GM21717 (cell line): Measurements from ENCODE around the gene ASIC2.

ENCODE experiments used
- ATAC-seq: cut with Tn5 transposase; IDR thresholded peaks from one replicate; pipeline ENCODE4 v1.9.1; 2021; ENCODE audit warnings: mild to moderate bottlenecking, moderate library complexity; ENCODE audit not compliant: unreplicated experiment

ASIC2 gene

DNA sequence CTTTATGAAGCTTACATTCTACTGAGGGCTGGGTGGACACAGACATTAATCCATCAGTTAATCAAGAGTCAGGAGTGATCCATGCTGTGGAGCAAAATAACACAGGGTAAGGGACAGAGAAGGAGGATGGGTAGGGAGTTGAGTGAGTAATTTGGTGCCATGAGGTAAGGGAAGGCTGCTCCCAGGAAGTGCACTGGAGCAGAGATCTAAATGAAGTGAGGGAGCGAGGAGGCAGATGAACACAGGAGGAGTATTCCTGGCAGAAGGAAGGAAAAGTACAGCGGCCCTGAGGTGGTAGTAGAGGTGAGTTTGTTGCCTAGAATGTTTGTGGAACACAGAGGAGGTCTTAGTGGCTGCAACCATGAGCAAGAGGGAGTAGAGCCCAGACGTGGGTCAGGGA is 34.8 kb downstream of the ASIC2 start:
- ATAC-seq, result no peak

DNA sequence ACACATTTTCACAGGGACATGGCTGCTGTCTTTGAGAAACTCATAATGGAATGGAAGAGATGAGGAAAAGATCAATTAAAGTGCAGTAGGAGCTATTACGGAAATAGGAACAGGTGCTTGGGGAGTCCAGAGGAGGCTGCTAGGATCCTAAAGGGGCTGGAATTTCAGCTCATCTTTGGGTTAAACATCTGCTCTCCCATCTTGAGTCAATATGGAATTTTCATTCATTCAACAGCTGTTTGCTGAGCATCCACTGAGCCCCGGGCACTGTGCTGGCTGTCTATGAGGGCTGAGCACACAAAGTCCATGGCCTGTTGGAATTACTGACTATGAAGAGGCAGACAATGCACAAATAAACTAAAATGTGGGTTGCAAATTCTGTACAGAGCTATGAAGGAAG is 47.9 kb downstream of the ASIC2 start:
- ATAC-seq, result no peak

- no peak for ATAC-seq
Observed at GRCh38 chr17:33243732-33244131, 49.4 kb downstream of the ASIC2 start.

GRCh38 chr17:33242375-33243124 is 50.5 kb downstream of the ASIC2 start:
- no peak for ATAC-seq

- ATAC-seq, result no peak
Observed at GRCh38 chr17:33241390-33241789, 51.7 kb downstream of the ASIC2 start.

DNA sequence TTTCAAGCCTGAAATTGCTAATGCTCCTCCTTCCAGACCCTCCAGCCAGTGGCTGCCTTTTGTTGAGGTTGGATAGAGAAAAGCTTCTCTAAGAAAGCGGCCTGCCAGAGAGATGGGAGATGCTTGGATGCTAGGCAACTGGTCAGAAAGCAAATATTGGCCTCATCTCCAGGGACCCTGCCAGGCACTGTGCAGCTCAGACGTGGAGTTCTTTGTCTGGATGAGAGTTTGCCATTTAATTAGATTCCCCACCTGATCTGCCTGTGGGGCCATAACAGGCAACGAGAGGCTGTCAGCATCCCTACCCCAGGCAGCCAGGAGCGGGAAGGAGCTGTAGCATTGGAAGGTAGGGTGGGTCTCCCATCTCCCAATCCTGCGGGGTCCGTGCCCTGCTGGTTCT is 52.7 kb downstream of the ASIC2 start:
- no peak for ATAC-seq

DNA sequence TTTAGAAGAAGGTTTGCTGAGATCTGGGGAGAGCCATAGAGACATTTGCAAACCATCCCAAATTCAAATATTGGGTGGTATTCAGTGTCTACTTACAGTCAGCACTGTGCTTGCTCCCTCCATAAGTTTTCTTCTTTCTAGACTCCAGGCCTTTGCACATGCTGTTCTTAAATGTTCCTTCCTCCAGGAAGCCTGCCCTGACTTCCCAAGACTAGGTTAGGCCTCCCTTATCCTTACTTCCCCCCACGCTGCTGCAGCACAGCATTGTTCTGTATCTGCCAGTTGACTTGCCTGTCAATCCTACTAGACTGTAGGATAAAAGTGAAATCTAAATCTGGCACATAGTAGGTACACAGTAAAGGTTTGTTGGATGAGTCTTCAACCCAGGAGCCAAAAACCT is 53.4 kb downstream of the ASIC2 start:
- ATAC-seq, result no peak

DNA sequence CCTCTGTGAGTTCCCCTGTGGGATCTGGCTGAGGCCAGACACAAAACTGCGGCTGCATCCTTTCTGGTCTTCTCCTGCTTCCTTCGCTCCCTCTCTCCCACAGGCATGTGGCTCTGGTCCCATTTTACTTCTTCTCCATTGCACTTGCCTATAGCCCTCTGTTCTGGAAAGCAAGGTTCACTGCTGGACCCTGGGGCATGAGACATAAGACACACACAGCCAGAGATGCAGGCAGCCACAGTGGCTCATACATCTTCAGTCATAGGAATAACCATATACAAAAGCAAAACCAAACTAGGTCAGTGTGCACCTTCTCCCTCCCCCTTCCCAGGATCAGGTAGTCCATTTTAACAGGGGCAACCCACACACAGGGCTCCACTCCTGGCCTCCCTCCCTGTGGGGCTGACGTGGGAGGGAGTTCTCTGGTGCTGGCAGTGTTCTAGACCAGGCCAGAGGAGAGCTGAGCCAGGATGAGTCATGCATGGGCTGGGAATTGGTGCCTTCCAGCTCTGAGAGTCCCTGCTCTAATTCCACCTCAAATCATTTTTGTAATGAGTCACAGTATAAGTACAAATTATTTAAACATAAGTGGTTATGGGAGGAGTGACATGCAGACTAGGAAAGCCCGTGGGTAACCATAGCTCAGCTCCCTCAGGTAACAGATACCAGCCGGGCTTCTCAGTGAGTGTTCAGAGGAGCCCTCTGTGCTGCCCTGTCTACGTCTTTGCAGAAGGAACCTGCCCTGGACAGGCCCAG is 58.0 kb downstream of the ASIC2 start:
- no peak for ATAC-seq

DNA sequence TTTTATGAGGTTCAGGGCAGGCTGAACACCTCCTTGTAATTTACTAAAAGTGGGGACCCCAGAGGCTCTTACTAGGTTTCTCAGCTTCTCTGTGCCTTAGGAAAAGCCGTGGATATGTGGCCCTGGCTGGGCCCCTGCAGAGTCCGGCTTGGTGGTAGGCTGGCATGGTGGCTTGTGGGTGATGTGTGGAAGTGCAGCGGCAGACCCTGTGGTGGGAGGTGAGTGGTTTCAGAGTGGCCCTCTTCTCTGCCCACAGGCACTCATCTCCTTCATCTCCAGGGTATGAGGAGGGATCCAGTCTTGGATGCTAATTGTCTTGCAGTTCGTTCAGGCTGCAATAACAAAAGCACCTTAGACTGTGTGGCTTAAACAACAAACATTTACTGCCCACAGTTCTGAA is 58.9 kb downstream of the ASIC2 start:
- no peak for ATAC-seq

DNA sequence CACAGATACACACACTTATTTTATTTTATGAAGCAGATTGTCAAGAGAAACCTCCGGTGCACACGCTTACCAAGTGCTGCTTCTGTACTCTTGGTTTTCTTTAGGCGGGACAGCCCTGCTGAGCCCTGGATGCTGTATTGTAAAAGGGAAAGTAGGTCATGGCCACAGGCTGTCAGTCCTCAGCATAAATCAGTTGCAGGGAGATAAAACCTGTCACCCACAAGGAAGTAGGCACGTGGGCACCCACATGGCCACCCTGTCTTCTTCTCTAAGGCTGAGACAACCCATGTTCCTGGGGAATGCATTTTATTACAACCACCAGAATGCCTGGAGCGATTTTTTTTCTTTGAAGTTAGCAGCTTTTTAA is 59.3 kb downstream of the ASIC2 start:
- no peak for ATAC-seq

- ATAC-seq, result no peak
Observed at GRCh38 chr17:33229499-33229898, 63.6 kb downstream of the ASIC2 start.

DNA sequence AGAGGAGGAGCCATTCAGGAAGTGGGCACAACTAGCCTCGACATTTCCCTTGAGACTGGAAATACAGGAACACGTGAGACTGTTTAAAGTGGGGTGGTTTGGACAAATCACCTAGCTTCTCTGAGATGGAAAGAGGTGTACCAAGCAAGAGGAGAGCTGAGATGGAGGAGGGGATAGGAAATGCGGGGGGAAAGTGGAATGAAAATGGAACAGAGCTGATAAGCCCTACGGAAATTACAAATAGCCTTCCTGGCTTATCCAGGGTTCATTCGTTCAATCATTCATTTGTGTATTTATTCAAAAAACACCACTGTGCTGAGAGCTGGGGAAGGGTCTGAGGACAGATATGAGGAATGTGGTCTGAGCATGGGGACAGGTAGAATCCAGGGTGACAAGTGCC is 64.1 kb downstream of the ASIC2 start:
- ATAC-seq, result no peak

GRCh38 chr17:33228548-33228947 is 64.5 kb downstream of the ASIC2 start:
- ATAC-seq, result no peak

GRCh38 chr17:33227911-33228310 is 65.2 kb downstream of the ASIC2 start:
- no peak for ATAC-seq

- ATAC-seq, result no peak
Observed at GRCh38 chr17:33225994-33226393, 67.1 kb downstream of the ASIC2 start.

DNA sequence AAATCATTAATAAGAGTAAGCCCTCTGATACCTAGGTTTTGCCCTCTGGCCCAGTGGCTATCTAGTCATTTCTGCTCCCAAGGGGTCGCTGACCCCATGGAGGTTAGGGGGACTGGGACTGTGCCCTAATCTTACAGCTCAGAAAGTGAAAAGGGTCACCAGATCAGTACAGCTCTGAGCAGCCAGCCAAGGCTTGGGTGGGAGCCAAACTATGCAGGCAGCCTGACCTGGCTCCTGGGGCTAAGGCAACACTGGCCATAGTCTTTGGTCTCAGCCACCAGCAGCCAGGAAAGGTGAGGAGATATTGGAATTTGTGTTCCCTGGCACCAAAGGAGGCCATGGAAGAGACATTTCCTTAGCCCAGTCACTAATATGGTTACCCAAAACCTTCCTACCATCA is 67.6 kb downstream of the ASIC2 start:
- no peak for ATAC-seq

GRCh38 chr17:33220036-33220435 is 73.1 kb downstream of the ASIC2 start:
- no peak for ATAC-seq

DNA sequence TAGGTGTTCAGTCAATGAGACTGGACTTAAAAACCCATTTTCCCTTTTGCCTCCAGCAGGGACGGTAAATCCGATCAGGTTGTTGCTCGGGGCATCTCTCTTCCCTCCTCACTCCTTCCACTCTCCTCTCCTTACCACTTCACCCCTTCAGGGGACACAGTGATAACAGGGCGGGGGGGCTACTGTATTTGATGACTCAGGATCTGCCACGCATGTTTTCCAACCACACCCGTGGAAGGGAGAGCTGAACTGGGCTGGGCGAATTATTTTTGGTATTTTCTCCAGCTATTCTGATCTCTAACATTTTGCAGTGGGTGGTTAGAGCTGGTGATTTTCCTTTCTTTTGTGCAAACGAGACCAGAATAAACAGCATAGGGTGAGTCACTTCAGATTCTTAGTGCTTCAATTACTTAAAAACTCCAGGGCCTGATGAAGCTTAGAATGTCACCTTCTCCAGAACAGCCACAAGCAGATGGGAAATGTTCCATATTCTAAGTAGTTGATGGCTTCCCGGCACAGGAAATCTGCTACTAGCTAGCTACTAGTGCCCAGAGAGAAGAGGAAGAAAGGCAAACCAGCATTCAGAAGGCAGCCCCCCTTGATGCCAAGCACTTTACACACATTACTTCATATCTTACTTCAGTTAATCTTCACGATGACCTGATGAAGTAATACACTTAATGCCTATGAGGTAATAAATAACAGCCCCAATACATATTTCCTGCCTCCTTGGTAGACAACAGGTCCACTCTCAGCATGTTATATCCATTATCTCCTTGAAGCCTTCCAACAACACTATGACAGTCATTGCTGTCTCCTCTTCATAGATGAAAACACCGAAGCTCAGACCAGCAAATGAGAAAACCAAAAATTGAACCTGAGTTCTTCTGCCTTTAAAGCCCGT is 74.1 kb downstream of the ASIC2 start:
- ATAC-seq, result no peak

- no peak for ATAC-seq
Observed at GRCh38 chr17:33217891-33218290, 75.2 kb downstream of the ASIC2 start.

GRCh38 chr17:33214996-33215395 is 78.1 kb downstream of the ASIC2 start:
- no peak for ATAC-seq

GRCh38 chr17:33210285-33210684 is 82.8 kb downstream of the ASIC2 start:
- no peak for ATAC-seq

GRCh38 chr17:33209671-33210070 is 83.4 kb downstream of the ASIC2 start:
- no peak for ATAC-seq
